Stomach (tissue), 4 donors: ENCODE data around the gene SCN5A.

Experiments
- CTCF ChIP-seq, 7 experiments: fragments of 450-650 bp in 4 of 7; fragments of 200-600 bp in 3 of 7; sonication (generic) in 3 of 7; IDR thresholded peaks; one replicate each; pipeline ENCODE4 v1.5.1; 2016 to 2019; ENCODE audit warnings: antibody characterized with exemption in 7 of 7, control low read depth in 2 of 7, mild to moderate bottlenecking in 1 of 7
- EP300 ChIP-seq: sonication (generic); formaldehyde crosslinking; IDR thresholded peaks from one replicate; pipeline ENCODE4 v1.6.1; 2017; ENCODE audit warnings: antibody characterized with exemption

DNA sequence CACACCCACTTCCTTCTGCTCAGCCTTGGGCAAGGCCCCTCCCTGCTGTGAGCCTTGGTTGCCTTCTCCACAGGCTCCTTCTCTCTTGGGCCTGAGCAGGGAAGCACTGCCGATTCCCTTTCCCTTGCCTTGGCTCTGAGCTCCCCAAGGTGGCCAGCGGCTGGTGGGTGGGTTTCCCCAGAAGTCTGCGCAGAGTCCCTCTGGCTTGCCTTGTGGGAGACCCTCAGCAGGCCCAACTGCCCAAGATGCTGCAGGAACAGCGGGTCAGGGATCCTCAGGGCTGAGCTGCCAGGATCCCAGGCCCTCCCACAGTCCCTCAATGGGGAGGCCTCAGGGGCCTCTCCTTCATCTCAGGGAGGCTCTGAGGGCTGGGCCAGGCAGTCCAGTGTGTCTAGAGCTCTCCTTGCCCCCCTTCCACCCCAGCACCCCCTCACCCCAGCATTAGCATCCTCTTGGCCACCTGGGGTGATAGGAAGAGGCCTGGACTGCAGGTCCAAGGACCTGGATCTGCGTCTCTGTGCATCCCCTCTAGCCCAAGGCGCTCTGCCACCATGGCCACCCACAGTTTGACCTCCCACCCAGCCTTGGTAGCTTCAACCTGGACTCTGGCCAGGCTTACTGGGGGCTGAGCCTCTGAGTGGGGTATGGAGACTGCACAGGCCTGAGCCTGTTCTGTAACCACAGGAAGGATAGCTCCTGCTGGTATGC, 84.7 kb downstream of the SCN5A start:
- TF ChIP-seq CTCF (IDR thresholded peaks at IDR 0.05) (no peak), EP300 (no peak)
